Fibroblast of skin of left biceps (primary cell): Measurements from ENCODE around the gene C1orf210.
A peak's percentile ranks its signal among the peaks of the same experiment; 100 is the strongest.

Source experiments
- DNase-seq, 2 experiments: peaks; one replicate each; pipeline ENCODE4 v3.0.0-alpha.2; 2013; ENCODE audit warnings: low read depth in 2 of 2

The C1orf210 gene

GRCh38 chr1:43250351-43250761 lies 35.0 kb downstream of the C1orf210 start:
- DNase-seq, result no peak

DNA sequence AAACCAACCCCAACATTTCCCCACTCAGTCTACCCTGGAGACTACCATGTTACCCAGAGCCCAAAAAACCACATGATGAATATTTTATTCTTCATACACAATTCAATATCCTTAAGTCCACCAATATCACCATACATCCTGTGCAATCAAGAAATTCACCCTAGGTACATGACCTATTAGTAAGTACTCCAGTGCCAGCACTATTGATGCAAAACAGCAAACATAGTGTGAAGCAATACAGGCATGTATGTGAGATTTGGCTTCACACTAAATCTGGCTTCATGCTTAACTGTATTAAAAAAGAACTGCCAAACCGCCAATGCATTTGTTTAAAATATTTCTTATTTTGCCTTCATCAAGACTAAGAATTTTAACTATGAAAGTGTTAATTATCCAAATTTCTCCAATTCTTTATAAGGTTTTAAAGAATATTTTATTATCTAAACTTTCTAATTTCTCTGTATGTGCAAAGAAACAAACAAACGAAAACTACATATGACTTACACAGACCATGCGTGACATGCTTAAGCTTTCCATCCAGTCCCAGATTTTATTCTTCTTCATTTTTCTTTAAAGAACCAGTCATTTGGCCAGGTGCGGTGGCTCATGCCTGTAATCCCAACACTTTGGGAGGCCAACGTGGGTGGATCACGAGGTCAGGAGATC lies 38.0 kb downstream of the C1orf210 start:
- no peak for DNase-seq

DNA sequence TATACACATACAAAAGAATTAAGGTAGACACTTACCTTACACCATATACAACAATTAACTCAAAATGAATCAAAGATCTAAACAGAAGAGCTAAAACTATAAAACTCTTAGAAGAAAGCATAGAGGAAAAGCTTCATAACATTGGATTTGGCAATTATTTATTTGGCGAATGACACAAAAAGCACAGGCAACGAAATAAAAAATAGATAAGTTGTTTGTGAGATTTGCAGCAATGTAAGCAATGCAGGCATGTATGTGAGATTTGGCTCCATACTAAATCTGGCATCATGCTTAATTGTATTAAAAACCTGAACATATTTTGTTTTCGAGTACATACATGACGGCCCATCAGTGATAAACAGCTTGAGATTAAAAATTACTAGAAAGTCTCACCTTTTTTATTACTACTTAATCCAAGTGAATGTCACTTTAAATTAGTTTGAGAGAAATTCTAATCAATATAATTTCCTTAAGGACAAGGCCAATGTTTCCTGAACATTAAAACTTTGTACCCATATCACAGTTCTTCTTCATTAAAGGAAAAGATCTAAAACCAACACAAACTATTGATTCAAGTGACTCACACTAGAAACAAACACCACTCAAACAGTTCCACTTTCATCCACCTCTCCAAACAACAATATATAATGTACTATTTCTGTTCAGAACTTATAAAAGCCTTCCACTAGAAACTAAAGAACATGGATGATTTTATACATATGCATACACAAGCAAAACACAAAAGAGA lies 38.7 kb downstream of the C1orf210 start:
- no peak for DNase-seq

GRCh38 chr1:43243299-43243698 lies 42.1 kb downstream of the C1orf210 start:
- no peak for DNase-seq

- no peak for DNase-seq
These were observed 44.0 kb downstream of the C1orf210 start for GRCh38 chr1:43241413-43241836.

DNA sequence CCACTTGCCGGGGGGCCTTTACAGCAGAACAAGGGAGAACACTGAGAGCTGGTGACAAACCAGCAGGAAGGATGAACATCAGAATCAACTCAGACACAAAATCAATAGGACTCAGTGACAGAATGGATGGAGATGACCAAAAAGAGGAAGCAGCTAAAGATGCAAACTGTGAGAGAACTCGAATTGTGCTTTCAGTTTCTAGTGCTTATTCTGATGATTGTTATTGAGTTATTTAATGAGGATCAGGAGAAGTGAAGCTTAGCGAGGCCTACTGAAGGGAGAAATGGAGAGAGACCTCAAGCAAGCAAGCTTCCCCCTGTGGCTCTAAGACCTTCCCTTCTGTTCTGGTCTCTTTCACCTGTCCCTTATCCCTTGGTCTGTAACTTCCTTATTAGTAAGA lies 45.9 kb downstream of the C1orf210 start:
- no peak for DNase-seq

- DNase-seq, result no peak
These were observed 46.4 kb downstream of the C1orf210 start for GRCh38 chr1:43238991-43239469.

- DNase-seq, result no peak
These were observed 47.3 kb downstream of the C1orf210 start for GRCh38 chr1:43238085-43238484.

DNA sequence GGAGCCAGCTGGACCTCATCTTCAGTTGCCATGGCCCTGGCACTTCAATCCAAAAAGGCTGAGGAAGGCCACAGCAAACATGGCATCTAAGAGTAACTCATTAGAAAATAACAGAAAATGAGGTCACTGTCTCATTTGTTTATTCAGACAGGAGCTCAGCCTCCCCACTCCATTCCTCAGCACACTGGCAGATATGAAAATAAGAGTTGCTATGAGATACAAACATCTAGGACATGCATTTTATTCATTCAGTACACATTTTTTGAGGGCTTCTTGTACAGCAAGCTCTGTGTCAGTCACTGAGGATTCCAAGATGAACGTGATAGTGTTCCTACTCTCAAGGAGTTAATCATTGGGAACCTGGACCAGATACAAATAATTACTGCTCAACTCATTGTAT lies 48.3 kb downstream of the C1orf210 start:
- DNase-seq, result no peak

GRCh38 chr1:43235451-43236121 lies 49.8 kb downstream of the C1orf210 start:
- DNase-seq, result no peak

- no peak for DNase-seq
These were observed 50.3 kb downstream of the C1orf210 start for GRCh38 chr1:43235040-43235439.

- DNase-seq, result no peak
These were observed 51.1 kb downstream of the C1orf210 start for GRCh38 chr1:43234267-43234666.

GRCh38 chr1:43233631-43234030 lies 51.8 kb downstream of the C1orf210 start:
- no peak for DNase-seq

DNA sequence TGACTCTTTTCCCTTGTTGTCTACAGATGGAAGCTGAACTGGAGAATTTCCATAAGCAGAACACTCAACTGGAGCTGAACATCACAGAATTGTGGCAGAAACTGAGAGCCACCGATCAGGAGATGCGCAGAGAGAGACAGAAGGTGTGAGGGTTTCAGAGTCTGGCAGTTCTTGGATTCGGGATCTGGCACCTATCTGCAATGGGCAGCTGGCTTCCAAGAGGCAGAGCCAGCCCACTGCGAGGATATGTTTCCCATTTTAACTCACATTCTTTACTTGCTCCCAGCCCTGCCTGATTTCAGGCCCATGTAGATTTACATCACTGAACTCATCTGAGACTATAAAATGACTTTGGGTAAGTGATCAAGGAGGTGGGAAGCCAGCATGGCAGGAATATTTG lies 52.9 kb downstream of the C1orf210 start:
- no peak for DNase-seq

GRCh38 chr1:43232074-43232473 lies 53.3 kb downstream of the C1orf210 start:
- peak in 1 of 2 experiments; percentile 24 for DNase-seq
